NCI-H1417 treated with DMSO at 0.1 percent for 48 hours (cell line): Measurements from ENCODE around the gene EIF2S2.

Source experiments
- DNase-seq: peaks from one replicate; lab custom pipeline; 2025; lab: John Stamatoyannopoulos, UW

The EIF2S2 gene

DNA sequence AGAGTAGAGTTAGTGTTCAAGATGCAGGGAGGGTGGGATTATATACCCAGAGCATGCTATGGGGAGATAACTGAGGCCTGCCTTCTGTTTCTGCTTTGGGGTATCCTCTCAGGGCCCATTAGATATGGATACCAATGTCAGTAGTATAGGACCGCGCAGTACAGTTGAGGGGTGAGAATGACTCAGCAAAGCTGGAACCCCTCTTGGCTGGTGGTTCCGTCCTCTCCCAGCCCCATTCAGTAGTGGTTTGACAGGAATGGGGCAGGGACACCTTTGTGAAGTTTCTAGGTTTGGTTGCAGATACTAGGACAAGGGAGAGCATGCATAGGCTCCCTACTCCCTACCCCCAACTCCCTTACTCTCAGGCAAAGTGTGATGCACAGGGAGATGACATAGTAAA, 47.8 kb downstream of the EIF2S2 start:
- DNase-seq = no peak

DNA sequence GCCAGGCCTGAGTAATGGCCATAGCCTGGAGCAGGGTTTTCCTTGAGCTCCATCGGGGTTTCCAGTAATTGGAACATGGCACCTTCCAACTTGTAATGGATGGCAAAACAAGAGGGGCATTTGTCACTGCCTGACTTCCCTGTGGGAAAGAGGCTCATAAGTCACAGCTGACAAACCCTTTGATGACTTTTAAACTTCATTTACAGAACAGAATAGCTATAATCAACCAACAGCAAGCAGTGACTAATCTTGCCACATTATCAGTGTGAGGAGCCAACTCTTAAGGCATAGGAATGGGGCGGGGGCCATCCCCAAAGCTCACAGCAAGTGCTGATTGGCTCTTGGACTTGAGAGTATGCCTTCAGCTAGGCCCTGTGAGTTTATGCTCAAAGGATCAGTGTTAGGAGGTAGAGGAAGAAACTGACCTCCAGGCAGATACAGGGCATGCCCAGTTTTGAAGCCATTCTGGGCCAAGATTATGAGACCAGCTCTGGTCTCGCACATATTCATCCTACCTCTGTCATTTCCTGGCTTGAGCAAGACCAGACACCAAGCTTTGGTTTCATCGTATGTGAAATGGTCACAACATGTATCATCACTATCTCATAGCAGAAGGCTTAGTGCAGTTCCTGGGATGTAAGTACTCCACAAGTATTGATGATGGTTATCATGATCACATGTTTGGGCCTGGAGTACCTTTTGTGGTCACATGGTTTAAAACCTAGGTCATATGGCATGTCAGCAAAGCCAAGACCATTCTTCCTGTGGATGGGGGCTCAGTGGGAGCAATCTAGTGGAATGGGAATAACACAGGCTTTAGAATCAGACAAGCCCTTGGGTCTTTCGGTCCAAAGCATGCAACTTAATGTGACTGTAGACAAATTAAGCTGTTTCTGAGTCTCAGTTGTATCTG, 49.2 kb downstream of the EIF2S2 start:
- no peak for DNase-seq

DNA sequence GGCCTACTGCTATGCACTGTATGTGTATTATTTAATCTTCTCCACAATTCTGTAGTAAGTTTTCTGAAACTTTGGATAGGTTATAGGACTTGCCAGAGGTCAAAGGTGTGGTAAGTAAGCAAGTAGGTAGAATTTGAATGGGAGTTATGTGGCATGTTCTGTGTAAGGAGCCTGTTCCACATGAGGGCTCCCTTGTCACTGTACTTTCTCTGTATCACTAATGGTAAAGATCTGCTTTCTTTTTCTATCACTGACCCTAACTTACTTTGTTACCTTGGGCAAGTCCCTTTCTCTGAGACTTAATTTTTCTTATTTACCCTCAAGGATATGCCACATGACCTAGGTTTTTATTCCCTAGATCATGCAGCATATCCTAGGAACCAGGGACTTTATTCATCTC, 50.3 kb downstream of the EIF2S2 start:
- no peak for DNase-seq

DNA sequence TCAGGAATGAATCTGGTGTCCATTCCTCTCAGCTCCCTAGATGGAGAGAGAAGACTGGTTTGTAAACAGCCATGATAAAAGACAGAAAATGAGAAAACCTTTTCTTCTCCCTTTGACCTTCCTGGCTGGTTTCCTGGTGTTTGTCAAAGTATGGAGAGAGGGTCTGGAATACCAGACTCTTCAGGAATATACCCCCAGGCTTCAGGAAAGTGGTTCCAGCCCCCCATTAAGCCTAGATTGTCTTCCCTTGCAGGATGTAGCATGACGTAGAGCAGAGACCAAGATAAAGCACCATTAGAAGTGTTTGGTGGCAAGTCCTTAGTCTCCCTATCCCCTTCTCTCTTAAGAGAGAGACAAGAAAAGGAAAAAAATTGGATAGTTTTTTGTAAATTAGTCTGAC, 51.1 kb downstream of the EIF2S2 start:
- no peak for DNase-seq

DNA sequence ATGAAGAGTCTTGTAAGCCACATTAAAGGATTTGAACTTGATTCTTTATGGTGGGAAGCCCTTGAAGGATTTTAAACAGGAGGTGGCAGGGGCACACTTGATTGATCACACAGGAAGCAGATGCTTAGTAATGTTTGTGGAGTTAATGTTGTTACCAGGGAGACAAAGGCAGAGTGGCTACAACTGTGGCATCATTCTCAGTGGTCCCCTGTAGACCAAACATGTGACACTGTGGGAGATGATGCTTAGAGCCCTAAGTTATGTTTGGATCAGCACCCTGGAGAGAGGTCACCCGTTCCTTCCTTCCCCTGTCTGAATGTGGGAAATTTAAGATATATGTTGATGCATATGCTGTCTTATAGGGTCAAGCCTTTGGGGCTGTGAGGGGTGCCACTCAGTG, 53.2 kb downstream of the EIF2S2 start:
- peak; percentile 16 for DNase-seq

DNA sequence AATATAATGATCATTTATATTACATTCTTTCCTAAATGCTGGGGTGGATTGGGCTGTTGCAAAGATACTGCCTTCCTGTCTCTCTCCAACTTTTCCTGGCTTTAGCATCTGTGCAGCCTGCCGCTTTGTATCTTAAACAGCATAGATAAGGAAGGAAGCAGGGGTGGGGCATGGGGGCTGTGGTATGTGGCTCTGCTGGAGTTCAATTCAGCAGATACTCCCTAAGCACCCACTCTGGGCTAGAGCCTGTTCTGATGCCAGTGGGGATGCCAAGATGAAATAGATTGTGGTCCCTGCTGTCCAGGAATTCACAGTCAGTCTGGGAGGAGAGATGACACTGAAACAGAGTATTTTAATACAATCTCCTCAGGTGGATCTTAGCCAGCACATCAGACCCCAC, 56.8 kb downstream of the EIF2S2 start:
- no peak for DNase-seq

DNA sequence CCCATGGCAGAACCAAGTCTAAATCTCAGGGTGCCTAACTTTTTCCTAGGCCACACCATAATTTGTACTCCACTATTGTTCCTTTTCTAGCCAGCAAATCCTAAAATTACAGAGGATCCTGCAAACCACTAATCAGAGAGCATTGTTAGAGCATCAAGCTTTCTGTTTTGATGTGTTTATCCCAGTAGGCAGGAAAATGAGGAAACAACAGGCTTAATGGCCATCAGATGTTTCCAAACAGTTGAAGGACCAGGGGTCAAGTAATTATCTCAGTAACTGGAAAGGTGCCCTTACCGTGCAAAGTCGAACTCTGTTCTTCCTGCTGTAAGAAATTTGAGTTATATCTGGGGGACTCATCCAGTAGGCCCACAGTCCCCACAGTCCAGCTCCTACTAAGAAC, 59.6 kb downstream of the EIF2S2 start:
- DNase-seq = no peak

DNA sequence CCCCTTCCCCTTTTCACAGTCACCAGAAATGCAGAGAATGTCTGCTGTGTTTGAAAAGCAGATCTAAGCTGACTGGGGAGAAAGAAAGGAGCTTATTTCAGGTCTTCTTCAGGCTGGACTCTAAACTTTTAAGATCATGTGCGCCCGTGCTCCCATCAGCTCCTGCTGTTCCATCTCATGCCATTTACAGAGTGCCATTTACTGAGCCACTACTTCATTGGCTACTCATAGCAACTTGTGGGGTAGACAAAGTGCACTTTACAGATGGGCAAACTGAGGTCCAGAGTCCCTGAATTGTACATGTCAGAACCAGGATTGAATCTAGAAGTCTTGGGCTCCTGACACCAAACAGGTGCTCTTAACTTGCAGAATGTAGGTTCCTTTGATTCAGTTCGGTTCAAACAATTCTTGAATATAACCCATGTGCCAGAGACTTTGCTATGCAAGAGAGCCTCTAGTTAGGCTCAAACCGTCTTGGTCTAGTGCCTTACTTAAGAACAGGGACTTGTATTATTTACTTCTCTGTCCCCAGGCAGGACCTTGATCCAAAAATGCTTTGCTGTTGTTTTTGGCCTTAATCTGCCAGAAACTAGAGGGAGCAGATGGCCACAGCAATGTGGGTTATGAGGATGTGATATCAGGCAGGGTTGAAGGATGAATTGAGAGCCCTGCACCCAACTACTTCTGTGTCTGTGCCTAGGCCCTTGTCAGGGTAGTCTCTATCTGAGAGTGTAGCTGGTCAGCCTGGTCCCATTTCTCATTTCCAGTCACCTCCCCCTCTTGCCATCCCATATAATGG, 61.9 kb downstream of the EIF2S2 start:
- no peak for DNase-seq

DNA sequence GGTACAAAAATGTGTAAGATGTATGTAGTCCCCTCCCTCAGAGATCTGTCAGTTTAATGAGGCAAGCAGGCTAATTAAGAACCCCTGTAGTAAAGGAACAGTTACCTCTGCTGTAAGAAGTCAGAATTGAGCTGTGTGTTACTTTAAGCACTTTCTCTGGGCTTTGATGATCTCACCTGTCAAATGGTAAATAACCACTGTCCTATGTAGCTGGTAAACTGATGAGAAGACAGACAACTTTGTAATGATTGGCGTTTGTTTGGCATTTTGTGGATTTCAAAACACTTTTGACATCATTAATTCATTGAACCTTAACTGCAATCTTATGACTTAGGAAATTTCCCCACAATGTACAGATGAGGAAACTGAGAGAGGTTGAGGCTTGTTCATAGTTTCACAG, 62.7 kb downstream of the EIF2S2 start:
- DNase-seq = no peak

DNA sequence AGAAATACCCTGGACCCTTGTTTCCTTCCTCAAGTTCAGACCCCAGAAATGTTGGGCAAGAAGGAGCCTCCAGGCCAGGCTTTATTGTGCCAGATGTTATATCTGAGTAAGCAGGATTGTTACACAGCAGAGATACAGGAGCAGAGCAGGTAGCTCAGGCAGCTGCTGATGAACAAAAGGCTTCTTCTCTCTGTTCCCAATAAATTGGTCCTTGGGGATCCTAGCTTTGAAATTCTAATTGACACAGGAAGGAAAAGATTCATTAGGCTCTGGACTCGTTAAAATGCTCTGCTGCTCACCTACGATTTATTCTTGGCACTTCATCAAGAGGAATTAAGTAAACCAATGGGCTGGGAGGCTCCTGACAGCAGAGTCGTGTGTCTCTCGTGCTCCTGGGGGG, 64.1 kb downstream of the EIF2S2 start:
- no peak for DNase-seq

DNA sequence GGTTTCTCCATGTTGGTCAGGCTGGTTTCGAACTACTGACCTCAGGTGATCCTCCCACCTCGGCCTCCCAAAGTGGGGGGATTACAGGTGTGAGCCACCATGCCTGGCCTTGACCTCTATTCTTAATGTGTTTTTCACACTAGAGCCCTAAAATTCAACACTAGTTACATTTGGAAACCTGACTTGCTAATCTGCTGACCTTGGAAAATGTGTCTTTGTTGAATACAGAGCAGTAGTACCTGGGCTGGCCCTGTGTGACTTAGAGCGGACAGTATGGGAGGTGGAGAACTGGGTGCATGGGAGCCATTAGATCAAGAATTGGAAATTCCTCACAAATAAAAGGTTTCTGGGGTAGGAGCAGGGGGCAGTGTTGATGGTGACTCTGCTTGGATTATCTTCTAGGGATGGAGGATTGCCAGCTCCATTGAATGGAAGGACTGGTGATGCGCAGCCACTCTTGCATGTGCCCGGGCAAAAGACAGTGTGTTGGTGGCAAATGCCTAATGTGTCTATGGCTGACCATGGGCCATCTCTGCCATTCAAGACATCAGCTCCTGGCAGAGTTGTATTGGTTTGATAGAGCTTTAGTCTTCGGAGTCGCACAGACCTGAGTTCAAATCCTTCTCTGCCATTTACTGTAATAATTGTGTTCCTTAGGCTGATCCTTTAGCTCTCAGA, 64.9 kb downstream of the EIF2S2 start:
- DNase-seq = no peak

DNA sequence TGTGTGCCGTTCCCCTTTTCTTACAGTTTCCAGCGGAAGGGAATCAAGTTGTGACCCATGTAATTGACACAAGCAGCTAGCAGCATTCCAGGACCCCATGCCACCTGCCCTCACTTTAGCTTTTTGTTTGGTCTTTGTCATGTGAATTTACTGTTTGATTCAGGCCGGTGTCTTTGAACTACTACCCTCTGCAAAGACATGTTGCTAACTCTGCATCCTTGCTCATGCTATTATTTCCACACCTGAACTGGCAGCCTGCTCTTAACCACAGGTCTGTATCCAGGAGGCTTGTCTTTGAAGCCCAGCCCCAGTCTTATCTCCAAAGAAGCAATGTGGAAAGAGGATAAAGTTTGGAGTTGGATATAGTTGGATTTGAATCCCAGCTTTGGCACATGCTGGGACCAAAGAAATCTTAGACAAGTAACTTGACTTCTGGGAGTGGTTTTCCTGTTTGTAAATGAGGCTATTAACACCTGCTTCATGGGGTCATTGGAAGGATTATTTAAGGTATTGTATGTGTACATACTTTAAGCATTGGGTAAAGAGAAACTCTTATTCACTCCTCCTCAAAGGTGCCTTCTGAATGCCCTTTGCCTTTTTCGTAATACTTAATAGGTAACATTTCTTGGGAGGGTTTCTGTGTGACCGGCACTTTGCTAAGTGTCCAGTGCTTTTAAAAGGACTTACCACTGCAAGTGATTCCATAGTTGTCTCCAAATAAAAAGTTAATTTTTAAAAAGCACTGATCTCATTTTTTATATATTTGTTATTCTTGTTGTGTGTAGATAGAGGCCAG, 65.9 kb downstream of the EIF2S2 start:
- DNase-seq = no peak

DNA sequence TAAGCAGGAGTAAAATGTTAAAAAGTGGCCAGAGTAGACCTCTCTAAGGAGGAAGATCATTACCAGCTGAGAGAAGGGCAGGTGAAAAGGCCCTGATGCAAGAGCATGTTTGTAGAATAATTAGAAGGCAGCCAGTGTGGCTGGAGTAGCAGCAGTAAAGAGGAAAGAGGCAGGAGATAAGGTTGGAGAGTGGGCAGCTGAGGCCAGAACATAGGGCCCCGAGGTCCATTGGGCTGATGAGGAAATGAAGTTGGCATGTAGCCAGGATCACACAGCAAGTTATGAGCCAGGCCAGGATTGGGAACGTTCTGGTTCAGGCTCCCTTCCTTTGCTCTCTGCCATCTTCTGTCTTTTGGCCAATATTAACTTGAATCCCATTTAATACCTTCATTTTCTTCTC, 66.7 kb downstream of the EIF2S2 start:
- DNase-seq = no peak

DNA sequence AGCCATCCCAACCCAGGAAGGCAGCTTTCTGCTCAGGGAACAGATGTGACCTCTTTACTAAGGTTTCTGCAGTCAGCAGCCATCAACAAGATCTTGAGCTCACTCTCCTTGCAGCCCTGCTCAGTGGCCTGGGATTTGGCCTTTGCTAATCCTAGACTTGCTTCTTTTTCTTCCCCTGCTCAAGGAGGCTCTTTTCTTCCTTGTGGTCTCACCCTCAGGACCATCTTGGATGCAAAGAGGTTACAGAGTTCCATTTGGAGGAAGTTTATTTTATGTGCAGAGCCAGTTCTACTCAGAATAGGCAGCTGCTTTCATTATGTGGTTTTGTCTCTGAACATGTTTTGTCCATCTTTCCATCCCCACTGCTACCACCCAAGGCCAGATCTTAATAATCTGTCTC, 69.0 kb downstream of the EIF2S2 start:
- no peak for DNase-seq

DNA sequence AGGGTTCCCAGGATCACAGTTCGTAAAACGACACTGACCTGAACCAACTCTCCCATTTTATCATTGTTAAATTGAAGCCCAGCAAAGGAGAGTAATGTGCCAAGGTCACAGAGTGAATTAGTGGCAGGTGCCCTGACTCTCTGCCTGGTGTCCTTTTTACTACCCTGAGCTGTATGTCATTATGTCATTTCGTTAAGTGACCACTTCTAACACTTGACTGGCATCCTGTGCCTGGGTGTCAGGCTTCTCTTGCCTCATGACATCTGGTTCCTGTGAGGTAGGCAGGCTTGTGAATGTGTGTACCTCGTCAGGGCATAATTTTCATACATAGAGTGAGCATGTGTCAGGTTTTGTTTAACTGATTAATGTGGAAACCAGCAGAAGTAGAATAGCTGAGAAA, 69.8 kb downstream of the EIF2S2 start:
- DNase-seq = peak; percentile 55

DNA sequence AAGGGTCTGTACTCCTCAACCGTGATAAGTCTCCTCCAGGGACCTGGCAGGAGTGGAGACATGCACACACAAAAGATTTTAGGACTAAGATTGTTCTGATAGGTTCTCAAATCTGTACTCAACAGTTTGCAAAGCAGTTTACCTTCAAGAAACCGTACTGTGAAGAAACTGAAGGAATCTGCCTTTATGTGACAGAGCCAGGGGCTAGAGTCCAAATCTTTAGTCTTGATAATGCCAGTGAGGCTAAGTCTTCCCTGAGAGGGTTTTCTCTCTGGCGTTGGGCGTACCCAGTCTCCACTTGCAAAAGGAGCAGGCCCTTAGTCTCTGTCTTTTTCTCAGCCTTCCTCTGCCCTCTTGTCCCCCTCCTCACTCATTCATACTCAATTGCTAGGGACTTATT, 70.8 kb downstream of the EIF2S2 start:
- DNase-seq = no peak

DNA sequence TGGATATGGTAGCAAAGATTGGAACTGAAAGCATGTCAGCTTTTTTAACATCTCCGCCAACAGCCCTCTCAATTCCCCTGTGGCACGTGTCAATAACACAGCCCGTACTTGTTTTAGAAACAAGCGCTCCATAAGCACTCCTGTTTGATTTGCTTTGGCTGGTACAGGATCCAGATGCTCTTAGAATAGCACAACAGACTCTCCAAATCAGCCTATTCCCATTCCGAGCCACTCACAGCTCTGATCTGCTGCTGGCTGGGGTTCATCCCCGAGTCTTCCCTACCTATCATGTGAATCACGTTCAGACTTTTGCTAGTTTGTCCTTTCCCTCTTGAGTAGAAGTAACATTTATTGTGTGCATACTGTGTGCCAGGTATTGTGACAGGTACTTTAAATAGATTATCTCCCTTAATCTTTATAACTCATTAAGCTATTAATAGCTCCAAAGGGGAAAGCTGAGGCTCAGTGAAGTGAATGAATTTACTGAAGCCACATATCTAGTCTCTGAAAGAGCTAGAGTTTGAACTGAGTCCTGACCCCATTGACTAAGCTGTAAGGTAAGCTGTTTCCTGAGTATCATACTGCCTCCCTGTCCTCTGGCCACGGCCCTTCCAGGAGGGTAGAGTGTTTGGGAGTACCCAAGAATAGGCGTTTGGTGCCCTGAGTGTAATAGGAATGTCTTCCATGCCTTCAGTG, 71.6 kb downstream of the EIF2S2 start:
- DNase-seq = no peak
